Endothelial cell of umbilical vein (primary cell): Measurements from ENCODE around the gene TP73. TPM values are rescaled to one million over a fixed set of nuclear protein-coding genes. Genes with fewer than 3 reads are reported as not detected.

Source experiments
- BruUV-seq: library from RNA; stranded (reverse); fragments of 400-500 nt; replicated peaks from 2 replicates; lab custom pipeline; 2021; lab: Mats Ljungman, UMichigan
- CTCF ChIA-PET: fragments of 300-600, 350-600 bp; sonication (Branson Sonifier 250); formaldehyde crosslinking; loops from one replicate; lab custom pipeline; 2021; ENCODE audit warnings: antibody characterized with exemption, inconsistent platforms; lab: Charles Lee
- POLR2A ChIA-PET: fragments of 300-600, 350-600 bp; sonication (Branson Sonifier 250); formaldehyde crosslinking; loops from one replicate; lab custom pipeline; 2021; ENCODE audit warnings: antibody characterized with exemption, inconsistent platforms; lab: Charles Lee
- DNase-seq: peaks from one replicate; pipeline ENCODE4 v3.0.0-alpha.2; 2011; ENCODE audit warnings: low read depth, low spot score
- FAIRE-seq: peaks from 2 replicates; lab custom pipeline; 2011; peaks lifted over from hg19 to GRCh38; lab: Jason Lieb, UNC
- H2AFZ ChIP-seq: 2 replicates; pipeline ENCODE4 v1.6.0; 2012; ENCODE audit warnings: low read depth, low read length, control low read depth, inconsistent platforms
- H3K27ac ChIP-seq: 2 replicates; pipeline ENCODE4 v1.5.1; 2011; ENCODE audit warnings: low read depth, mild to moderate bottlenecking, control low read depth, low read length, moderate library complexity; ENCODE audit not compliant: insufficient read depth
- H3K27me3 ChIP-seq, 2 experiments: 2 replicates each; pipeline versions ENCODE4 v1.6.0 to v1.6.1; 2011; ENCODE audit warnings: low read length in 2 of 2, mixed read lengths in 1 of 2; ENCODE audit not compliant: control insufficient read depth in 2 of 2, insufficient read depth in 2 of 2
- H3K36me3 ChIP-seq, 2 experiments: 2 replicates in 1 of 2; 3 replicates in 1 of 2; pipeline ENCODE4 v1.5.1; 2011; ENCODE audit warnings: low read length in 2 of 2, mild to moderate bottlenecking in 1 of 2, moderate library complexity in 1 of 2; ENCODE audit not compliant: control insufficient read depth in 2 of 2, insufficient read depth in 2 of 2; ENCODE audit errors: extremely low read depth in 1 of 2
- H3K4me1 ChIP-seq: 3 replicates; pipeline ENCODE4 v1.5.1; 2011; ENCODE audit warnings: mild to moderate bottlenecking, low read length; ENCODE audit not compliant: control insufficient read depth, insufficient read depth; ENCODE audit errors: extremely low read depth
- H3K4me2 ChIP-seq: 2 replicates; pipeline ENCODE4 v1.6.1; 2011; ENCODE audit warnings: low read length, control low read depth, mixed read lengths; ENCODE audit not compliant: insufficient read depth
- H3K4me3 ChIP-seq, 3 experiments: fragments of 200-600 bp in 1 of 3; sonication (generic), shearing (Covaris generic) in 1 of 3; replicated peaks in 1 of 3; 2 replicates each; pipeline ENCODE4 v1.5.1; 2011 to 2016; ENCODE audit warnings: control low read depth in 3 of 3, low read length in 3 of 3, mild to moderate bottlenecking in 2 of 3, inconsistent platforms in 1 of 3, low read depth in 1 of 3, moderate library complexity in 1 of 3; ENCODE audit not compliant: insufficient read depth in 1 of 3
- H3K79me2 ChIP-seq: 2 replicates; pipeline ENCODE4 v1.6.0; 2012; ENCODE audit warnings: low read length, inconsistent platforms; ENCODE audit not compliant: control insufficient read depth, insufficient read depth
- H3K9ac ChIP-seq: replicated peaks from 2 replicates; pipeline ENCODE3; 2011; ENCODE audit warnings: low read length, control low read depth; ENCODE audit not compliant: insufficient read depth; ENCODE audit errors: extremely low read depth
- H3K9me1 ChIP-seq: replicated peaks from 3 replicates; pipeline ENCODE4 v1.6.0; 2011; ENCODE audit warnings: mild to moderate bottlenecking, low read length; ENCODE audit not compliant: control insufficient read depth, insufficient read depth; ENCODE audit errors: extremely low read depth
- H3K9me3 ChIP-seq: replicated peaks from 2 replicates; pipeline ENCODE4 v1.5.1; 2012; ENCODE audit warnings: low read length, inconsistent platforms; ENCODE audit not compliant: control insufficient read depth, insufficient read depth
- H4K20me1 ChIP-seq: replicated peaks from 2 replicates; pipeline ENCODE3; 2011; ENCODE audit warnings: mild to moderate bottlenecking, low read length; ENCODE audit not compliant: control insufficient read depth, insufficient read depth; ENCODE audit errors: extremely low read depth
- CTCF ChIP-seq, 2 donors: IDR thresholded peaks; 1 replicate in 1 of 2; 2 replicates in 1 of 2; pipeline ENCODE4 v1.5.1; 2011; ENCODE audit warnings: low read length in 2 of 2, mild to moderate bottlenecking in 2 of 2, moderate library complexity in 2 of 2, control low read depth in 1 of 2, inconsistent platforms in 1 of 2, low read depth in 1 of 2; ENCODE audit not compliant: insufficient read depth in 1 of 2; ENCODE audit errors: extremely low read depth in 1 of 2
- EZH2 ChIP-seq: IDR thresholded peaks from 2 replicates; pipeline ENCODE4 v1.6.1; 2012; ENCODE audit warnings: borderline replicate concordance, low read depth, mild to moderate bottlenecking, moderate library complexity, low read length, inconsistent platforms; ENCODE audit not compliant: severe bottlenecking
- FOS ChIP-seq: IDR thresholded peaks from 2 replicates; pipeline ENCODE4 v1.6.1; 2011; ENCODE audit warnings: mild to moderate bottlenecking, low read length, moderate library complexity, borderline replicate concordance; ENCODE audit not compliant: insufficient read depth
- GATA2 ChIP-seq: IDR thresholded peaks from 2 replicates; pipeline ENCODE4 v1.7.0; 2011; ENCODE audit warnings: low read depth, mild to moderate bottlenecking, moderate library complexity, mixed read lengths, low read length; ENCODE audit not compliant: insufficient read length, insufficient read depth
- JUN ChIP-seq: IDR thresholded peaks from 2 replicates; pipeline ENCODE4 v1.6.1; 2011; ENCODE audit warnings: borderline replicate concordance, low read depth; ENCODE audit not compliant: insufficient read length, insufficient read depth
- MAX ChIP-seq: IDR thresholded peaks from 2 replicates; pipeline ENCODE4 v1.6.1; 2011; ENCODE audit not compliant: insufficient read depth, insufficient read length
- MYC ChIP-seq: IDR thresholded peaks from one replicate; pipeline ENCODE4 v1.6.1; 2011; ENCODE audit warnings: mild to moderate bottlenecking, low read depth, low read length
- POLR2A ChIP-seq: IDR thresholded peaks from 2 replicates; pipeline ENCODE4 v1.6.1; 2012; ENCODE audit warnings: low read depth, mild to moderate bottlenecking, control low read depth, low read length
- POLR2AphosphoS5 ChIP-seq: IDR thresholded peaks from 2 replicates; pipeline ENCODE4 v1.6.1; 2012; ENCODE audit warnings: low read depth, mild to moderate bottlenecking, control low read depth, low read length, moderate library complexity; ENCODE audit not compliant: insufficient read depth
- dilution Hi-C: fragments of 300-500 bp; cut with MboI; formaldehyde crosslinking; loops from one replicate; pipeline ENCODE4 v1.15.0; 2019; ENCODE audit warnings: low sequenced_read_pairs; ENCODE audit not compliant: extremely low pct_ligation_motif_present
- intact Hi-C: fragments of 100-400 bp; cut with micrococcal nuclease; formaldehyde crosslinking; loops from one replicate; pipeline ENCODE4 v1.10.0; 2022
- polyA plus RNA-seq, 4 experiments: library from polyadenylated mRNA; depleted of rRNA in 3 of 4; stranded (reverse) in 3 of 4; unstranded in 1 of 4; fragments of >200 nt; gene quantifications; 2 replicates each; pipeline versions ENCODE4 v1.2.1 to v1.2.3, GENCODE V29; 2011 to 2012; ENCODE audit warnings: missing spikeins in 1 of 4
- total RNA-seq: library from RNA; stranded (reverse); gene quantifications from 2 replicates; pipeline ENCODE4 v1.2.3, GENCODE V29; 2021

TP73 gene
- total and polyA plus RNA-seq, 2 donors (not counting 3 experiments of a cell fraction or from before 2014, with no cell fraction given), result 0.03 to 0.15 TPM

- Histone ChIP-seq H3K9me1 (no peaks in the 10 kb centered on the region), H3K4me2 (no peak overlapping the region), H3K27me3 (no peaks in the 10 kb centered on the region), H3K36me3 (peaks cover 0 to 50% of the 10 kb centered on the region in 2 experiments), H2AFZ (no peak overlapping the region), H4K20me1 (no peaks in the 10 kb centered on the region), H3K4me1 (no peaks in the 10 kb centered on the region), H3K79me2 (no peaks in the 10 kb centered on the region), H3K4me3 (no peak overlapping the region), H3K9ac (no peak overlapping the region), H3K9me3 (no peaks in the 10 kb centered on the region), H3K27ac (no peak overlapping the region)
- intact Hi-C loops, result no loop called here
- TF ChIP-seq EZH2, result no peak
- TF ChIP-seq MYC, result no peak
- TF ChIP-seq POLR2AphosphoS5, result no peak
- TF ChIP-seq MAX, result no peak
- no peak for TF ChIP-seq GATA2
- TF ChIP-seq POLR2A, result no peak
- TF ChIP-seq FOS, result no peak
- no peak for TF ChIP-seq JUN
- TF ChIP-seq CTCF (IDR thresholded peaks at IDR 0.05; ENCODE audit: extremely low read depth in 1 of 2, insufficient read depth in 1 of 2, low read depth in 1 of 2, low read length in 2 of 2), result no peak
- ChIA-PET CTCF (interaction anchor here (1.2 kb wide), 1 partner anchor 13 kb away, joined by 4 read pairs; no protein-coding TSS in a partner anchor), POLR2A (no interaction called here)
- dilution Hi-C loops, result no loop called here
- FAIRE-seq (no peak), DNase-seq (no peak)
- BruUV-seq, result no TSS peak
These were observed 20.7 kb upstream of the TP73 start for GRCh38 chr1:3631320-3632260.
